ENCODE data around the gene SCGN.

DNA sequence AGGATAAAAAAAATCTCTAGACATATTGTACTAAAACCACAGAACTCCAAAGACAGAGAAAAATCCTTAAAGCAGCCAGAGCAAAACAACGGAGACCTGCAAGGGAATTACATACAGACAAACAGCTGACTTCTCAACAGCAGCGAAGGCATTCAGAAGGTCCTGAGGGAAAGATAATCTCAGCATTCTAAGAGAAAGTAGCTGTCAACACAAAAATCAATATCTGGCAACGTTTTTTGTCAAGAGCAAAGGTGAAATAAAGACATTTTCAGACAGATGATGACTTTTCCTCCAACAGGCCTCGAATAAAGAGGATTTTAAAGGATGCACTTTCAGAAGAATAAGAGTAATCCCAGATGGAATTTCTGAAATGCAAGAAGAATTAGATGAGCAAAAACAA lies 6.1 kb upstream of the SCGN start:
- TF ChIP-seq, protein P1, sequence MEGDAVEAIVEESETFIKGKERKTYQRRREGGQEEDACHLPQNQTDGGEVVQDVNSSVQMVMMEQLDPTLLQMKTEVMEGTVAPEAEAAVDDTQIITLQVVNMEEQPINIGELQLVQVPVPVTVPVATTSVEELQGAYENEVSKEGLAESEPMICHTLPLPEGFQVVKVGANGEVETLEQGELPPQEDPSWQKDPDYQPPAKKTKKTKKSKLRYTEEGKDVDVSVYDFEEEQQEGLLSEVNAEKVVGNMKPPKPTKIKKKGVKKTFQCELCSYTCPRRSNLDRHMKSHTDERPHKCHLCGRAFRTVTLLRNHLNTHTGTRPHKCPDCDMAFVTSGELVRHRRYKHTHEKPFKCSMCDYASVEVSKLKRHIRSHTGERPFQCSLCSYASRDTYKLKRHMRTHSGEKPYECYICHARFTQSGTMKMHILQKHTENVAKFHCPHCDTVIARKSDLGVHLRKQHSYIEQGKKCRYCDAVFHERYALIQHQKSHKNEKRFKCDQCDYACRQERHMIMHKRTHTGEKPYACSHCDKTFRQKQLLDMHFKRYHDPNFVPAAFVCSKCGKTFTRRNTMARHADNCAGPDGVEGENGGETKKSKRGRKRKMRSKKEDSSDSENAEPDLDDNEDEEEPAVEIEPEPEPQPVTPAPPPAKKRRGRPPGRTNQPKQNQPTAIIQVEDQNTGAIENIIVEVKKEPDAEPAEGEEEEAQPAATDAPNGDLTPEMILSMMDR (IDR thresholded peaks at IDR 0.05): no peak
- TF ChIP-seq SMC3 (IDR thresholded peaks at IDR 0.05): no peak
- TF ChIP-seq EP300 (IDR thresholded peaks at IDR 0.05): no peak
- no peak for TF ChIP-seq RAD21 (conservative IDR thresholded peaks at IDR 0.05 in 1 of 2, IDR thresholded peaks at IDR 0.05 in 1 of 2)
